ENCODE data around the gene METTL26.

DNA sequence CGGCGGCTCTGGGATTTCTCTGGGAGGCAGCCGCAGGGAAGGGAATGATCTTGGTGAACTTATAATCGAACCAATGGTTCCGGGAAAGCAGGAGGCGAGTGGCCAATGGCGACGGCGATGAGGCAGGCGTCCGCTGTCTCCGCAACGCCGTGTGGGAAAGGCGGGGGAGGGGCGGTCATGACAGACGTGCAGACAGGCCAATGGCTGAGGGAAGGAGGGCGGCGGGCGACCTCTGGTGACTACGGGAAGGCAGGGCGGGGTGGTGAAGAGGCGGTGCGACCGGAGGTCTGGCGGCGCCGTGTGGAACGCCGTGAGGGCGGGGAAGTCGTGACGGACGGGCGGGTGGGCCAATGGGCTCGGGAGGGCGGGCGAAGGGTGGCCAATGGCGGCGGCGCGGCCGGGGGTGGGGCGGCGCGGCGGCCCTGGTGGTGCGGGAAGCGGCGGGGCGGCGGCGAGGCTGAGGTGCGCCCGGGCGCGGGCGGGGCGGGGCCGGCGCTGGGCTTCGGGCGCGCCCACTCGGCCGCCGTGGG lies 46.4 kb downstream of the METTL26 start, which contains the start of gene RAB40C:
- TF ChIP-seq, protein P1, sequence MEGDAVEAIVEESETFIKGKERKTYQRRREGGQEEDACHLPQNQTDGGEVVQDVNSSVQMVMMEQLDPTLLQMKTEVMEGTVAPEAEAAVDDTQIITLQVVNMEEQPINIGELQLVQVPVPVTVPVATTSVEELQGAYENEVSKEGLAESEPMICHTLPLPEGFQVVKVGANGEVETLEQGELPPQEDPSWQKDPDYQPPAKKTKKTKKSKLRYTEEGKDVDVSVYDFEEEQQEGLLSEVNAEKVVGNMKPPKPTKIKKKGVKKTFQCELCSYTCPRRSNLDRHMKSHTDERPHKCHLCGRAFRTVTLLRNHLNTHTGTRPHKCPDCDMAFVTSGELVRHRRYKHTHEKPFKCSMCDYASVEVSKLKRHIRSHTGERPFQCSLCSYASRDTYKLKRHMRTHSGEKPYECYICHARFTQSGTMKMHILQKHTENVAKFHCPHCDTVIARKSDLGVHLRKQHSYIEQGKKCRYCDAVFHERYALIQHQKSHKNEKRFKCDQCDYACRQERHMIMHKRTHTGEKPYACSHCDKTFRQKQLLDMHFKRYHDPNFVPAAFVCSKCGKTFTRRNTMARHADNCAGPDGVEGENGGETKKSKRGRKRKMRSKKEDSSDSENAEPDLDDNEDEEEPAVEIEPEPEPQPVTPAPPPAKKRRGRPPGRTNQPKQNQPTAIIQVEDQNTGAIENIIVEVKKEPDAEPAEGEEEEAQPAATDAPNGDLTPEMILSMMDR (IDR thresholded peaks at IDR 0.05; ENCODE audit: low read depth, low read length): no peak
- TF ChIP-seq EZH2phosphoT487 (IDR thresholded peaks at IDR 0.05; ENCODE audit: low read depth): no peak
